ENCODE measurements around the gene CAAP1. TPM values are rescaled to one million over a fixed set of nuclear protein-coding genes. Genes with fewer than 3 reads are reported as not detected.

CAAP1 gene
- total and polyA plus RNA-seq, 2 of the 8 experiments (the other 6 are each of a cell fraction or from before 2014, with no cell fraction given): 9.5 to 36.7 TPM

DNA sequence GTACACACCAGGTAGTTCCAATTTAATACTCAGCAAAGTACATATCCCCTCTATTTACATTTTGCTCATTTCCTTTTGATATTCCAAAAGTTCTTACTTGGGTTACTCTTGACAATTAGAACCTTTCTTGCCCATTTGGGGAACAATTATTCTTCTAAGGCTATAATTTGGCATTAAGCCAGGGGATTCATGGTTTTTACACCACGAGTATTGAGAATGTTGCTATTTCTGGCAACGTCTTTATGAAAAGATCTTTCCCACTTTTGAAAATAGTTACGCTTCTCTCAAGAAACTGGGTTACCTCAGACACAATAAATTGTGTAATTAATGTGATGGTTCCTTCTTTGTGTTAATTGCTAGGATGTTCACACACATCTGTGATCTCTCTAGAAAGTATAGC is 11.5 kb upstream of the CAAP1 start:
- Histone ChIP-seq H3K23me2 (ENCODE audit: low read depth, low read length) (no peaks in the 10 kb centered on the region), H4K91ac (replicated peaks; ENCODE audit: insufficient read length, low read length) (no peak overlapping the region), H2BK12ac (ENCODE audit: low read depth, low read length) (no peak overlapping the region), H2BK5ac (ENCODE audit: low read depth, low read length) (no peak overlapping the region), H4K5ac (ENCODE audit: insufficient read length, low read depth, low read length) (no peak overlapping the region), H3K9ac (replicated peaks in 1 of 4; ENCODE audit: extremely low read depth in 1 of 4, low read depth in 3 of 4, low read length in 3 of 4) (no peak overlapping the region), H3K4me1 (replicated peaks in 1 of 4; ENCODE audit: control insufficient read depth in 3 of 4, insufficient read depth in 4 of 4, low read length in 3 of 4) (no peaks in the 10 kb centered on the region), H3K36me3 (ENCODE audit: control insufficient read depth in 2 of 4, insufficient read depth in 4 of 4, low read length in 3 of 4) (peaks cover 0 to 39% (median 16%) of the 10 kb centered on the region in 4 experiments; a peak in 6 of 8 replicates), H2BK120ac (replicated peaks; ENCODE audit: low read depth, low read length) (no peak overlapping the region), H2AK5ac (ENCODE audit: low read depth, low read length) (no peak overlapping the region), H3K79me1 (ENCODE audit: low read depth, low read length) (no peaks in the 10 kb centered on the region), H4K20me1 (replicated peaks in 1 of 2; ENCODE audit: control insufficient read depth in 1 of 2, insufficient read depth in 2 of 2, low read length in 2 of 2) (no peaks in the 10 kb centered on the region), H3K27ac (ENCODE audit: low read depth, low read length) (no peak overlapping the region), H2BK20ac (ENCODE audit: low read length) (no peak overlapping the region), H3K18ac (ENCODE audit: extremely low read depth, low read length) (no peak overlapping the region), H3K4me3 (ENCODE audit: extremely low read depth in 1 of 4, insufficient read depth in 2 of 4, low read depth in 3 of 4, low read length in 4 of 4) (no peak overlapping the region), H3K56ac (replicated peaks; ENCODE audit: insufficient read length, low read depth, low read length) (no peak overlapping the region), H3K79me2 (ENCODE audit: control insufficient read depth in 1 of 2, insufficient read depth in 2 of 2, low read length in 2 of 2) (no peaks in the 10 kb centered on the region), H3K23ac (ENCODE audit: insufficient read length) (no peak overlapping the region), H2BK15ac (ENCODE audit: low read length) (no peak overlapping the region), H3K4me2 (ENCODE audit: insufficient read depth in 1 of 2, low read depth in 2 of 2, low read length in 2 of 2) (no peak overlapping the region), H3K9me3 (ENCODE audit: insufficient read depth in 2 of 2, low read depth in 1 of 2, low read length in 1 of 2) (no peaks in the 10 kb centered on the region), H2AFZ (ENCODE audit: low read length) (no peak overlapping the region), H3K14ac (ENCODE audit: insufficient read length) (no peak overlapping the region), H4K8ac (ENCODE audit: extremely low read depth, insufficient read depth, low read length) (no peak overlapping the region), H3K27me3 (replicated peaks in 1 of 4; ENCODE audit: control insufficient read depth in 3 of 4, extremely low read depth in 1 of 4, insufficient read depth in 3 of 4, low read length in 3 of 4) (no peaks in the 10 kb centered on the region), H3K4ac (replicated peaks; ENCODE audit: insufficient read length, low read depth, low read length) (no peak overlapping the region)
- WGBS, 2 experiments (ENCODE audit: extremely low coverage in 1 of 2, insufficient coverage in 1 of 2, insufficient read length in 1 of 2, insufficient replicate concordance in 2 of 2, low coverage in 1 of 2, low lambda C conversion rate in 2 of 2, missing lambda C conversion rate in 1 of 2): 90% methylated on average over 3 of the region's 3 CpGs; no CpG with 5 or more reads in 1 of the 2 experiments
- CTCF ChIA-PET (ENCODE audit: partially characterized antibody): no interaction called here
- DNase-seq (ENCODE audit: low read depth in 1 of 2, low spot score in 2 of 2): no peak
- FAIRE-seq: no peak
- POLR2A ChIA-PET (ENCODE audit: partially characterized antibody): interaction anchor here (4.0 kb wide), 1 partner anchor 11 kb away, joined by 23 read pairs; the partner anchor contains the start of gene CAAP1
- TF ChIP-seq TAF1 (IDR thresholded peaks at IDR 0.05; ENCODE audit: low read depth, low read length) (no peak), CREB1 (IDR thresholded peaks at IDR 0.05) (no peak), EGR1 (IDR thresholded peaks at IDR 0.05; ENCODE audit: borderline replicate concordance, low read depth, low read length) (no peak), TAF7 (optimal IDR thresholded peaks at IDR 0.05; ENCODE audit: borderline replicate concordance, low read depth, low read length) (no peak), EZH2 (IDR thresholded peaks at IDR 0.05; ENCODE audit: low read depth, low read length, severe bottlenecking) (no peak), CBX8 (IDR thresholded peaks at IDR 0.05; ENCODE audit: borderline replicate concordance, low read depth, low read length) (no peak), POLR2A (IDR thresholded peaks at IDR 0.05; ENCODE audit: control extremely low read depth in 1 of 2, low read depth in 2 of 2, low read length in 2 of 2) (no peak)
